H1 (cell line): ENCODE data around the gene GAB2. TPM values are rescaled to one million over a fixed set of nuclear protein-coding genes. Genes with fewer than 3 reads are reported as not detected.

Source experiments
- CTCF ChIA-PET: fragments of 300-600 bp; sonication (Branson Sonifier 250); formaldehyde crosslinking; loops from one replicate; lab custom pipeline; 2021; ENCODE audit not compliant: partially characterized antibody; lab: Charles Lee
- POLR2A ChIA-PET: fragments of 300-600 bp; sonication (Branson Sonifier 250); formaldehyde crosslinking; loops from one replicate; lab custom pipeline; 2021; ENCODE audit warnings: inconsistent platforms; ENCODE audit not compliant: partially characterized antibody; lab: Charles Lee
- DNase-seq, 2 experiments: peaks; one replicate each; pipeline versions ENCODE4 v3.0.0 to v3.0.0-alpha.2; 2010 to 2022; ENCODE audit warnings: low spot score in 2 of 2, low read depth in 1 of 2, mixed read lengths in 1 of 2
- FAIRE-seq: peaks from 2 replicates; lab custom pipeline; 2011; peaks lifted over from hg19 to GRCh38; lab: Jason Lieb, UNC
- H2AFZ ChIP-seq: 2 replicates; pipeline ENCODE4 v1.8.1; 2012; ENCODE audit warnings: low read length, inconsistent platforms
- H2AK5ac ChIP-seq: 2 replicates; pipeline ENCODE4 v1.6.1; 2013; ENCODE audit warnings: low read depth, low read length
- H2BK120ac ChIP-seq: replicated peaks from 2 replicates; pipeline ENCODE3; 2013; ENCODE audit warnings: low read depth, low read length, inconsistent platforms
- H2BK12ac ChIP-seq: 2 replicates; pipeline ENCODE4 v1.6.1; 2013; ENCODE audit warnings: low read depth, low read length
- H2BK15ac ChIP-seq: 2 replicates; pipeline ENCODE4 v1.6.1; 2013; ENCODE audit warnings: low read length
- H2BK20ac ChIP-seq: 2 replicates; pipeline ENCODE4 v1.6.1; 2013; ENCODE audit warnings: low read length
- H2BK5ac ChIP-seq: 2 replicates; pipeline ENCODE4 v1.6.1; 2013; ENCODE audit warnings: low read depth, low read length
- H3K14ac ChIP-seq: 2 replicates; pipeline ENCODE4 v1.6.1; 2013; ENCODE audit warnings: inconsistent platforms; ENCODE audit not compliant: insufficient read length
- H3K18ac ChIP-seq: 2 replicates; pipeline ENCODE4 v1.6.1; 2013; ENCODE audit warnings: low read length; ENCODE audit errors: extremely low read depth
- H3K23ac ChIP-seq: 2 replicates; pipeline ENCODE4 v1.6.1; 2013; ENCODE audit warnings: inconsistent platforms; ENCODE audit not compliant: insufficient read length
- H3K23me2 ChIP-seq: 2 replicates; pipeline ENCODE4 v1.6.1; 2013; ENCODE audit warnings: low read depth, low read length
- H3K27ac ChIP-seq: 2 replicates; pipeline ENCODE4 v1.6.1; 2011; ENCODE audit warnings: low read depth, low read length, inconsistent platforms
- H3K27me3 ChIP-seq, 4 experiments: replicated peaks in 1 of 4; 1 replicate in 1 of 4; 2 replicates in 3 of 4; pipeline versions ENCODE4 v1.6.1 to v1.8.1; 2011 to 2013; ENCODE audit warnings: low read length in 3 of 4, mild to moderate bottlenecking in 3 of 4, inconsistent platforms in 2 of 4, mixed read lengths in 2 of 4, moderate library complexity in 1 of 4; ENCODE audit not compliant: control insufficient read depth in 3 of 4, insufficient read depth in 3 of 4; ENCODE audit errors: extremely low read depth in 1 of 4
- H3K36me3 ChIP-seq, 4 experiments: 2 replicates each; pipeline versions ENCODE4 v1.6.1 to v1.8.1; 2011 to 2013; ENCODE audit warnings: mild to moderate bottlenecking in 4 of 4, low read length in 3 of 4, moderate library complexity in 2 of 4, control low read depth in 1 of 4, inconsistent platforms in 1 of 4; ENCODE audit not compliant: insufficient read depth in 4 of 4, control insufficient read depth in 2 of 4
- H3K4ac ChIP-seq: replicated peaks from 2 replicates; pipeline ENCODE3; 2013; ENCODE audit warnings: low read length, low read depth, mixed read lengths, inconsistent platforms; ENCODE audit not compliant: insufficient read length
- H3K4me1 ChIP-seq, 4 experiments: replicated peaks in 1 of 4; 1 replicate in 1 of 4; 2 replicates in 3 of 4; pipeline versions ENCODE4 v1.6.1 to v1.8.1; 2011 to 2013; ENCODE audit warnings: low read length in 3 of 4, inconsistent platforms in 2 of 4, mixed read lengths in 1 of 4; ENCODE audit not compliant: insufficient read depth in 4 of 4, control insufficient read depth in 3 of 4
- H3K4me2 ChIP-seq, 2 experiments: 2 replicates each; pipeline versions ENCODE4 v1.6.1 to v1.8.1; 2011 to 2013; ENCODE audit warnings: low read depth in 2 of 2, low read length in 2 of 2, control low read depth in 1 of 2, inconsistent platforms in 1 of 2, mild to moderate bottlenecking in 1 of 2; ENCODE audit not compliant: insufficient read depth in 1 of 2
- H3K4me3 ChIP-seq, 4 experiments: fragments of 200-600, 300-600 bp in 1 of 4; sonication (generic), shearing (Covaris generic), sonication (Bioruptor Twin) in 1 of 4; 2 replicates each; pipeline versions ENCODE4 v1.5.1 to v1.8.1; 2011 to 2016; ENCODE audit warnings: low read length in 4 of 4, low read depth in 3 of 4, control low read depth in 2 of 4, inconsistent platforms in 2 of 4, mild to moderate bottlenecking in 2 of 4, mixed read lengths in 1 of 4, moderate library complexity in 1 of 4; ENCODE audit not compliant: insufficient read depth in 2 of 4; ENCODE audit errors: extremely low read depth in 1 of 4
- H3K56ac ChIP-seq: replicated peaks from 2 replicates; pipeline ENCODE3; 2013; ENCODE audit warnings: low read depth, mild to moderate bottlenecking, mixed read lengths, low read length, inconsistent platforms; ENCODE audit not compliant: insufficient read length
- H3K79me1 ChIP-seq: 2 replicates; pipeline ENCODE4 v1.6.1; 2013; ENCODE audit warnings: low read depth, low read length, control low read depth
- H3K79me2 ChIP-seq, 2 experiments: 2 replicates each; pipeline versions ENCODE4 v1.6.1 to v1.8.1; 2012 to 2013; ENCODE audit warnings: low read length in 2 of 2, mild to moderate bottlenecking in 2 of 2, inconsistent platforms in 1 of 2; ENCODE audit not compliant: insufficient read depth in 2 of 2, control insufficient read depth in 1 of 2
- H3K9ac ChIP-seq, 4 experiments: replicated peaks in 1 of 4; 1 replicate in 1 of 4; 2 replicates in 3 of 4; pipeline versions ENCODE4 v1.6.1 to v1.8.1; 2011 to 2013; ENCODE audit warnings: low read depth in 3 of 4, low read length in 3 of 4, control low read depth in 2 of 4, mild to moderate bottlenecking in 2 of 4, moderate library complexity in 2 of 4, inconsistent platforms in 1 of 4; ENCODE audit errors: extremely low read depth in 1 of 4
- H3K9me3 ChIP-seq, 2 experiments: 2 replicates each; pipeline versions ENCODE4 v1.6.1 to v1.8.1; 2012 to 2013; ENCODE audit warnings: mild to moderate bottlenecking in 2 of 2, moderate library complexity in 2 of 2, control low read depth in 1 of 2, inconsistent platforms in 1 of 2, low read depth in 1 of 2, low read length in 1 of 2, mixed read lengths in 1 of 2; ENCODE audit not compliant: insufficient read depth in 2 of 2
- H4K20me1 ChIP-seq, 2 experiments: replicated peaks in 1 of 2; 2 replicates each; pipeline versions ENCODE3 to v1.8.1; 2011 to 2013; ENCODE audit warnings: inconsistent platforms in 2 of 2, low read length in 2 of 2, mild to moderate bottlenecking in 1 of 2; ENCODE audit not compliant: insufficient read depth in 2 of 2, control insufficient read depth in 1 of 2
- H4K5ac ChIP-seq: 2 replicates; pipeline ENCODE4 v1.6.1; 2013; ENCODE audit warnings: low read length, low read depth, mixed read lengths, inconsistent platforms; ENCODE audit not compliant: insufficient read length
- H4K8ac ChIP-seq: 2 replicates; pipeline ENCODE4 v1.8.0; 2013; ENCODE audit warnings: mild to moderate bottlenecking, moderate library complexity, low read length, inconsistent platforms; ENCODE audit not compliant: insufficient read depth; ENCODE audit errors: extremely low read depth
- H4K91ac ChIP-seq: replicated peaks from 2 replicates; pipeline ENCODE3; 2013; ENCODE audit warnings: low read length, mixed read lengths, inconsistent platforms; ENCODE audit not compliant: insufficient read length
- GTF2F1 ChIP-seq: IDR thresholded peaks from 2 replicates; pipeline ENCODE4 v1.6.1; 2012; ENCODE audit warnings: low read depth, low read length, improper control_type of control experiment, borderline replicate concordance
- KDM1A ChIP-seq: fragments of 200-600, 300-600 bp; sonication (generic); IDR thresholded peaks from 2 replicates; pipeline ENCODE4 v1.7.1; 2016; ENCODE audit warnings: mild to moderate bottlenecking, low read length, borderline replicate concordance
- KDM4A ChIP-seq: IDR thresholded peaks from one replicate; pipeline ENCODE4 v1.7.1; 2012; ENCODE audit warnings: low read depth, mild to moderate bottlenecking, moderate library complexity, low read length, inconsistent platforms; ENCODE audit not compliant: severe bottlenecking
- PHF8 ChIP-seq: fragments of 200-600 bp; sonication (generic); conservative IDR thresholded peaks from 2 replicates; pipeline ENCODE4 v1.7.1; 2012; ENCODE audit warnings: low read depth, mild to moderate bottlenecking, inconsistent platforms, low read length, moderate library complexity
- RAD21 ChIP-seq, 2 experiments: IDR thresholded peaks in 1 of 2; conservative IDR thresholded peaks in 1 of 2; 2 replicates each; pipeline ENCODE4 v1.6.1; 2011; ENCODE audit warnings: low read depth in 2 of 2, low read length in 2 of 2, improper control_type of control experiment in 1 of 2, inconsistent platforms in 1 of 2, mild to moderate bottlenecking in 1 of 2, moderate library complexity in 1 of 2
- SP2 ChIP-seq: IDR thresholded peaks from 2 replicates; pipeline ENCODE4 v1.6.1; 2012; ENCODE audit warnings: mild to moderate bottlenecking, low read length, inconsistent platforms
- SRF ChIP-seq: IDR thresholded peaks from 2 replicates; pipeline ENCODE4 v1.6.1; 2011; ENCODE audit warnings: mild to moderate bottlenecking, low read depth, low read length, moderate library complexity
- TCF12 ChIP-seq: IDR thresholded peaks from 2 replicates; pipeline ENCODE4 v1.6.1; 2011; ENCODE audit warnings: low read depth, mild to moderate bottlenecking, low read length
- WGBS, 2 experiments: shearing (Covaris generic) in 1 of 2; methylation state at CpG; one replicate each; pipeline versions ENCODE4 v1.1.6 to v1.1.7; 2013 to 2015; ENCODE audit warnings: low lambda C conversion rate in 2 of 2, mixed read lengths in 2 of 2, inconsistent platforms in 1 of 2, low coverage in 1 of 2, missing lambda C conversion rate in 1 of 2; ENCODE audit not compliant: insufficient replicate concordance in 2 of 2, insufficient coverage in 1 of 2, insufficient read length in 1 of 2; ENCODE audit errors: extremely low coverage in 1 of 2, missing lambda C conversion rate in 1 of 2; 5-methylcytosine and 5-hydroxymethylcytosine counted together
- polyA plus RNA-seq, 7 experiments: library from polyadenylated mRNA; depleted of rRNA in 3 of 7; stranded (reverse) in 5 of 7; unstranded in 2 of 7; fragments of >200 nt in 5 of 7; fragments of 200-250 nt in 2 of 7; gene quantifications; 1 replicate in 5 of 7; 2 replicates in 1 of 7; 4 replicates in 1 of 7; pipeline versions ENCODE4 v1.2.1 to v1.2.3, GENCODE V29; 2011 to 2013; ENCODE audit warnings: missing spikeins in 2 of 7, mixed read lengths in 2 of 7
- total RNA-seq: library from RNA; stranded (reverse); fragmentation: NEBNext Ultra II Directional; extraction: Animal tissue kit (Norgen Biotek cat#: 25700); gene quantifications from 2 replicates; pipeline ENCODE4 v1.2.1, GENCODE V29; 2021

The GAB2 gene
- total and polyA plus RNA-seq, 2 of the 8 experiments (the other 6 are each of a cell fraction or from before 2014, with no cell fraction given) = 6.3 to 14.0 TPM

DNA sequence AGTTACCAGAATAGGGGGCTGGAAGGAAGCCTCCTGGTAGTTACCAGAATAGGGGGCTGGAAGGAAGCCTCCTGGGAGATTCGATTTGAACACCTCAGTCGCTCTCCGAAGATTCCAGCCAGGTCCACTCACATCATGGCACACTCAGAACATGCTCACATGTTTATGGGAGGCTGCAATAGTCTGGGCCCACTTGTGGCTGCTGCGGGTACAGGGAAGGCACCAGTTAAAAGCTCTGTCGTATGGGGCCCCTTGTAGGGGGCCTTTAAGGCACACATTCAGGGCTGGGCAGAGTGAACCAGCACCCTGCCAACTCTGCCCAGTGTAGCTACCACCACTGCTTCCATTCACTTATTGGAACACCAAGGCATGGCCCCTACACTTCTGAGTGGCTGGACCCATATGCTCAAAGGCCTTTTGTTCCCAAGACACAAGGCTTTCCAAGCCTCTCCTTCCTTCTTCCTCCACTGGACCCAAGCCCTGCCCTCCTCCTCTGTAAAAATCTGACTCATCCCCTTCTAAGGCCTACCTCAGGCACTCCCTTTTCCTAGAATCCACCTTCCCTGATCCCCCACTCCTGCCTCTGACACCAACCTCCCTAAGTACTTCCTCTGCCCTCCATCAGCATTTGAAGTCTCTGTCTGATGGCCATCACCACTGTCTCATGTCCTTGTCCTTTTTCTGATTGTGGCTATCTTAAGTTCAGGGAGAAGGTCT lies 200.9 kb downstream of the GAB2 start:
- Histone ChIP-seq H2BK15ac (no peak overlapping the region), H3K4ac (no peak overlapping the region), H3K79me2 (no peaks in the 10 kb centered on the region), H3K9ac (no peak overlapping the region), H2BK12ac (no peak overlapping the region), H2AFZ (no peak overlapping the region), H2BK20ac (no peak overlapping the region), H2AK5ac (no peak overlapping the region), H3K18ac (no peak overlapping the region), H4K8ac (no peak overlapping the region), H3K4me2 (no peak overlapping the region), H2BK120ac (no peak overlapping the region), H3K9me3 (no peaks in the 10 kb centered on the region), H3K4me1 (no peaks in the 10 kb centered on the region), H3K56ac (no peak overlapping the region), H3K36me3 (peaks cover 0 to 4% (median 0%) of the 10 kb centered on the region in 4 experiments; a peak in 3 of 8 replicates), H3K14ac (no peak overlapping the region), H3K23me2 (no peaks in the 10 kb centered on the region), H4K5ac (no peak overlapping the region), H2BK5ac (no peak overlapping the region), H4K91ac (no peak overlapping the region), H3K27me3 (no peaks in the 10 kb centered on the region)
- CTCF ChIA-PET = interaction anchor here (1.0 to 6.7 kb wide), 3 partner anchors 12 to 348 kb away, joined by 3 to 38 read pairs (median 4); no protein-coding TSS in a partner anchor
- 85% methylated on average over 5 of the region's 5 CpGs; no CpG with 5 or more reads in 1 of the 2 experiments for WGBS, 2 experiments
- DNase-seq = no peak
- FAIRE-seq = no peak
- POLR2A ChIA-PET = interaction anchor here (1.7 kb wide), 1 partner anchor 10 kb away, joined by 8 read pairs; no protein-coding TSS in a partner anchor
- TF ChIP-seq GTF2F1 (no peak), PHF8 (no peak), RAD21 (IDR thresholded peaks at IDR 0.05 in 1 of 2, conservative IDR thresholded peaks at IDR 0.05 in 1 of 2; ENCODE audit: low read depth in 2 of 2, low read length in 2 of 2) (no peak), SP2 (no peak), TCF12 (no peak), KDM1A (no peak), KDM4A (no peak), SRF (no peak)
- TF ChIP-seq, all 59 proteins: peak for 0
- H3K27ac ChIP-seq = no peak overlapping the region
- H4K20me1 ChIP-seq = no peaks in the 10 kb centered on the region
- H3K4me3 ChIP-seq = no peak overlapping the region
- H3K23ac ChIP-seq = no peak overlapping the region
- 0 out of 2 replicates have a peak, but pooled peaks cover 2% of the 10 kb centered on the region for H3K79me1 ChIP-seq
